ENCODE results near the gene KCNN2.

KCNN2 gene

DNA sequence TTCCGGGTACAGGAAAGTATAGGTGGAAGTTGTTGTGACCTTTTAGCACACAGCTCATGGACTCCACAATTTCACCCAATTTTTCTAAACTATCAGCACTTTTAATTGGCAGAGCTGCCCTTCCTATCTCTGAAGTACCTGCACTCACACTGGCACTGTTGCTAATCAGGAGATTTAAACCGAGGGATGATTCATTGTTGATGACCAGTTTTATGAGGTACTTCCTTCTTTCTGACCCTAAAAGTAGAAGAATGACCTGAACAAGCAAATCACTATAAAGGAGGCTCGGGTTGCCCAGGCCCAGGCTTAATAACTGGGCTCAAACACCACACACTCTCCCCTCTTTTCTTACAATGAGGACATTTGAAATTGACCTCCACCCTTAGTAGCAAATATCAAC, 105.9 kb downstream of the KCNN2 start (continued):
- TF ChIP-seq, protein P1, sequence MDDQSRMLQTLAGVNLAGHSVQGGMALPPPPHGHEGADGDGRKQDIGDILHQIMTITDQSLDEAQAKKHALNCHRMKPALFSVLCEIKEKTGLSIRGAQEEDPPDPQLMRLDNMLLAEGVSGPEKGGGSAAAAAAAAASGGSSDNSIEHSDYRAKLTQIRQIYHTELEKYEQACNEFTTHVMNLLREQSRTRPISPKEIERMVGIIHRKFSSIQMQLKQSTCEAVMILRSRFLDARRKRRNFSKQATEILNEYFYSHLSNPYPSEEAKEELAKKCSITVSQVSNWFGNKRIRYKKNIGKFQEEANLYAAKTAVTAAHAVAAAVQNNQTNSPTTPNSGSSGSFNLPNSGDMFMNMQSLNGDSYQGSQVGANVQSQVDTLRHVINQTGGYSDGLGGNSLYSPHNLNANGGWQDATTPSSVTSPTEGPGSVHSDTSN (CRISPR knock-in tag; IDR thresholded peaks at IDR 0.05): no peak
- TF ChIP-seq SP3 (tag by site-specific recombination; IDR thresholded peaks at IDR 0.05) (no peak), ZNF549 (tag by site-specific recombination; IDR thresholded peaks at IDR 0.05) (no peak), ZNF558 (tag by site-specific recombination; IDR thresholded peaks at IDR 0.05) (no peak), KLF9 (tag by site-specific recombination; IDR thresholded peaks at IDR 0.05; ENCODE audit: low read depth) (no peak), ZNF404 (tag by site-specific recombination; IDR thresholded peaks at IDR 0.05) (no peak)
- TF ChIP-seq, protein P2, sequence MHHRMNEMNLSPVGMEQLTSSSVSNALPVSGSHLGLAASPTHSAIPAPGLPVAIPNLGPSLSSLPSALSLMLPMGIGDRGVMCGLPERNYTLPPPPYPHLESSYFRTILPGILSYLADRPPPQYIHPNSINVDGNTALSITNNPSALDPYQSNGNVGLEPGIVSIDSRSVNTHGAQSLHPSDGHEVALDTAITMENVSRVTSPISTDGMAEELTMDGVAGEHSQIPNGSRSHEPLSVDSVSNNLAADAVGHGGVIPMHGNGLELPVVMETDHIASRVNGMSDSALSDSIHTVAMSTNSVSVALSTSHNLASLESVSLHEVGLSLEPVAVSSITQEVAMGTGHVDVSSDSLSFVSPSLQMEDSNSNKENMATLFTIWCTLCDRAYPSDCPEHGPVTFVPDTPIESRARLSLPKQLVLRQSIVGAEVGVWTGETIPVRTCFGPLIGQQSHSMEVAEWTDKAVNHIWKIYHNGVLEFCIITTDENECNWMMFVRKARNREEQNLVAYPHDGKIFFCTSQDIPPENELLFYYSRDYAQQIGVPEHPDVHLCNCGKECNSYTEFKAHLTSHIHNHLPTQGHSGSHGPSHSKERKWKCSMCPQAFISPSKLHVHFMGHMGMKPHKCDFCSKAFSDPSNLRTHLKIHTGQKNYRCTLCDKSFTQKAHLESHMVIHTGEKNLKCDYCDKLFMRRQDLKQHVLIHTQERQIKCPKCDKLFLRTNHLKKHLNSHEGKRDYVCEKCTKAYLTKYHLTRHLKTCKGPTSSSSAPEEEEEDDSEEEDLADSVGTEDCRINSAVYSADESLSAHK (tag by site-specific recombination; IDR thresholded peaks at IDR 0.05): no peak
- TF ChIP-seq, protein P3, sequence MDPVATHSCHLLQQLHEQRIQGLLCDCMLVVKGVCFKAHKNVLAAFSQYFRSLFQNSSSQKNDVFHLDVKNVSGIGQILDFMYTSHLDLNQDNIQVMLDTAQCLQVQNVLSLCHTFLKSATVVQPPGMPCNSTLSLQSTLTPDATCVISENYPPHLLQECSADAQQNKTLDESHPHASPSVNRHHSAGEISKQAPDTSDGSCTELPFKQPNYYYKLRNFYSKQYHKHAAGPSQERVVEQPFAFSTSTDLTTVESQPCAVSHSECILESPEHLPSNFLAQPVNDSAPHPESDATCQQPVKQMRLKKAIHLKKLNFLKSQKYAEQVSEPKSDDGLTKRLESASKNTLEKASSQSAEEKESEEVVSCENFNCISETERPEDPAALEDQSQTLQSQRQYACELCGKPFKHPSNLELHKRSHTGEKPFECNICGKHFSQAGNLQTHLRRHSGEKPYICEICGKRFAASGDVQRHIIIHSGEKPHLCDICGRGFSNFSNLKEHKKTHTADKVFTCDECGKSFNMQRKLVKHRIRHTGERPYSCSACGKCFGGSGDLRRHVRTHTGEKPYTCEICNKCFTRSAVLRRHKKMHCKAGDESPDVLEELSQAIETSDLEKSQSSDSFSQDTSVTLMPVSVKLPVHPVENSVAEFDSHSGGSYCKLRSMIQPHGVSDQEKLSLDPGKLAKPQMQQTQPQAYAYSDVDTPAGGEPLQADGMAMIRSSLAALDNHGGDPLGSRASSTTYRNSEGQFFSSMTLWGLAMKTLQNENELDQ (tag by site-specific recombination; IDR thresholded peaks at IDR 0.05; ENCODE audit: low read depth): no peak

DNA sequence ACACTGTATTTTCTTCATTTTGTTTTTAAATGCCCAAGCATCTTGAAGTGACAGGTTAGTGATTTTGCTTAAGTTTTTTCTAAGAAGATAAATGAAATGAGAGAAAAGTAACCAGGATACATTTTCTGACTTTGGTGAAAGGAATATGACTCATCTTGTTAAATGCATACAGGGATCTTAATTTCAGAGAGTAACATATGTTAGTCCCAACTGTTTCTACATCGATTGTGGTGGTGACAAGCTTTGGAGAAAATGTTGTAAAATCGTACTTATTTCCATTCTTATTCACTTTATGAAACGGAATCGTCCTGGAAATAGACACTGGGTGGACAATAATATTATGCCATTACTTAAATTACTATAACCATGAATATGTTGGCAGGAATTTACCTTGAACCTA, 107.5 kb downstream of the KCNN2 start:
- Histone ChIP-seq H3K27ac (ENCODE audit: extremely low read depth, low read depth, low read length) (no peak overlapping the region), H3K4me1 (ENCODE audit: control insufficient read depth, insufficient read depth, low read length) (no peaks in the 10 kb centered on the region), H3K36me3 (ENCODE audit: control insufficient read depth in 2 of 2, insufficient read depth in 1 of 2, low read length in 2 of 2) (no peaks in the 10 kb centered on the region), H3K4me3 (ENCODE audit: low read depth, low read length) (no peak overlapping the region), H3K9me3 (ENCODE audit: control insufficient read depth, insufficient read depth, low read depth, low read length) (no peaks in the 10 kb centered on the region)
- POLR2A ChIA-PET: no interaction called here
- CTCF ChIA-PET: no interaction called here
- no peak for TF ChIP-seq KLF10 (tag by site-specific recombination; IDR thresholded peaks at IDR 0.05)
- no peak for TF ChIP-seq ZNF561 (tag by site-specific recombination; IDR thresholded peaks at IDR 0.05; ENCODE audit: borderline replicate concordance)
- TF ChIP-seq, protein P4, sequence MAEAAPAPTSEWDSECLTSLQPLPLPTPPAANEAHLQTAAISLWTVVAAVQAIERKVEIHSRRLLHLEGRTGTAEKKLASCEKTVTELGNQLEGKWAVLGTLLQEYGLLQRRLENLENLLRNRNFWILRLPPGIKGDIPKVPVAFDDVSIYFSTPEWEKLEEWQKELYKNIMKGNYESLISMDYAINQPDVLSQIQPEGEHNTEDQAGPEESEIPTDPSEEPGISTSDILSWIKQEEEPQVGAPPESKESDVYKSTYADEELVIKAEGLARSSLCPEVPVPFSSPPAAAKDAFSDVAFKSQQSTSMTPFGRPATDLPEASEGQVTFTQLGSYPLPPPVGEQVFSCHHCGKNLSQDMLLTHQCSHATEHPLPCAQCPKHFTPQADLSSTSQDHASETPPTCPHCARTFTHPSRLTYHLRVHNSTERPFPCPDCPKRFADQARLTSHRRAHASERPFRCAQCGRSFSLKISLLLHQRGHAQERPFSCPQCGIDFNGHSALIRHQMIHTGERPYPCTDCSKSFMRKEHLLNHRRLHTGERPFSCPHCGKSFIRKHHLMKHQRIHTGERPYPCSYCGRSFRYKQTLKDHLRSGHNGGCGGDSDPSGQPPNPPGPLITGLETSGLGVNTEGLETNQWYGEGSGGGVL (tag by site-specific recombination; IDR thresholded peaks at IDR 0.05): no peak
- no peak for TF ChIP-seq ZNF423 (tag by site-specific recombination; IDR thresholded peaks at IDR 0.05)
- no peak for TF ChIP-seq ZBTB20 (tag by site-specific recombination; IDR thresholded peaks at IDR 0.05)
- no peak for TF ChIP-seq ZNF174 (tag by site-specific recombination; IDR thresholded peaks at IDR 0.05)
- TF ChIP-seq, protein P5, sequence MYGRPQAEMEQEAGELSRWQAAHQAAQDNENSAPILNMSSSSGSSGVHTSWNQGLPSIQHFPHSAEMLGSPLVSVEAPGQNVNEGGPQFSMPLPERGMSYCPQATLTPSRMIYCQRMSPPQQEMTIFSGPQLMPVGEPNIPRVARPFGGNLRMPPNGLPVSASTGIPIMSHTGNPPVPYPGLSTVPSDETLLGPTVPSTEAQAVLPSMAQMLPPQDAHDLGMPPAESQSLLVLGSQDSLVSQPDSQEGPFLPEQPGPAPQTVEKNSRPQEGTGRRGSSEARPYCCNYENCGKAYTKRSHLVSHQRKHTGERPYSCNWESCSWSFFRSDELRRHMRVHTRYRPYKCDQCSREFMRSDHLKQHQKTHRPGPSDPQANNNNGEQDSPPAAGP (tag by site-specific recombination; IDR thresholded peaks at IDR 0.05): no peak
- no peak for TF ChIP-seq ZNF544 (tag by site-specific recombination; IDR thresholded peaks at IDR 0.05)
- TF ChIP-seq ZNF114 (tag by site-specific recombination; IDR thresholded peaks at IDR 0.05): no peak
- no peak for TF ChIP-seq ZNF48 (tag by site-specific recombination; IDR thresholded peaks at IDR 0.05)
- TF ChIP-seq GLI2 (tag by site-specific recombination; IDR thresholded peaks at IDR 0.05; ENCODE audit: borderline replicate concordance, low read depth): no peak
- TF ChIP-seq, protein P2 (tag by site-specific recombination; IDR thresholded peaks at IDR 0.05): no peak
- TF ChIP-seq ZNF623 (tag by site-specific recombination; IDR thresholded peaks at IDR 0.05): no peak
- no peak for TF ChIP-seq ZNF555 (tag by site-specific recombination; conservative IDR thresholded peaks at IDR 0.05)
- no peak for TF ChIP-seq ZNF501 (tag by site-specific recombination; IDR thresholded peaks at IDR 0.05)
- TF ChIP-seq ZBTB48 (tag by site-specific recombination; IDR thresholded peaks at IDR 0.05): no peak
- TF ChIP-seq ZNF169 (tag by site-specific recombination; IDR thresholded peaks at IDR 0.05): no peak
- TF ChIP-seq ZNF37A (tag by site-specific recombination; IDR thresholded peaks at IDR 0.05): no peak
- no peak for TF ChIP-seq ZSCAN30 (tag by site-specific recombination; IDR thresholded peaks at IDR 0.05)
- TF ChIP-seq ZNF529 (tag by site-specific recombination; IDR thresholded peaks at IDR 0.05; ENCODE audit: insufficient replicate concordance): no peak
